ENCODE measurements around the gene KIF2A. TPM values are rescaled to one million over a fixed set of nuclear protein-coding genes. Genes with fewer than 3 reads are reported as not detected.

Gene KIF2A
- total and polyA plus RNA-seq, 9 of the 15 experiments (the other 6 are each of a cell fraction or from before 2014, with no cell fraction given) = 42.6 to 126 (median 77.6) TPM

- TF ChIP-seq MGA (IDR thresholded peaks at IDR 0.05) = peak; percentile 24; the same call in 1 of the 2 replicates
- no peak for TF ChIP-seq ASH1L (IDR thresholded peaks at IDR 0.05; ENCODE audit: borderline replicate concordance, low read depth, partially characterized antibody)
- TF ChIP-seq, protein P1, sequence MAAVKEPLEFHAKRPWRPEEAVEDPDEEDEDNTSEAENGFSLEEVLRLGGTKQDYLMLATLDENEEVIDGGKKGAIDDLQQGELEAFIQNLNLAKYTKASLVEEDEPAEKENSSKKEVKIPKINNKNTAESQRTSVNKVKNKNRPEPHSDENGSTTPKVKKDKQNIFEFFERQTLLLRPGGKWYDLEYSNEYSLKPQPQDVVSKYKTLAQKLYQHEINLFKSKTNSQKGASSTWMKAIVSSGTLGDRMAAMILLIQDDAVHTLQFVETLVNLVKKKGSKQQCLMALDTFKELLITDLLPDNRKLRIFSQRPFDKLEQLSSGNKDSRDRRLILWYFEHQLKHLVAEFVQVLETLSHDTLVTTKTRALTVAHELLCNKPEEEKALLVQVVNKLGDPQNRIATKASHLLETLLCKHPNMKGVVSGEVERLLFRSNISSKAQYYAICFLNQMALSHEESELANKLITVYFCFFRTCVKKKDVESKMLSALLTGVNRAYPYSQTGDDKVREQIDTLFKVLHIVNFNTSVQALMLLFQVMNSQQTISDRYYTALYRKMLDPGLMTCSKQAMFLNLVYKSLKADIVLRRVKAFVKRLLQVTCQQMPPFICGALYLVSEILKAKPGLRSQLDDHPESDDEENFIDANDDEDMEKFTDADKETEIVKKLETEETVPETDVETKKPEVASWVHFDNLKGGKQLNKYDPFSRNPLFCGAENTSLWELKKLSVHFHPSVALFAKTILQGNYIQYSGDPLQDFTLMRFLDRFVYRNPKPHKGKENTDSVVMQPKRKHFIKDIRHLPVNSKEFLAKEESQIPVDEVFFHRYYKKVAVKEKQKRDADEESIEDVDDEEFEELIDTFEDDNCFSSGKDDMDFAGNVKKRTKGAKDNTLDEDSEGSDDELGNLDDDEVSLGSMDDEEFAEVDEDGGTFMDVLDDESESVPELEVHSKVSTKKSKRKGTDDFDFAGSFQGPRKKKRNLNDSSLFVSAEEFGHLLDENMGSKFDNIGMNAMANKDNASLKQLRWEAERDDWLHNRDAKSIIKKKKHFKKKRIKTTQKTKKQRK (IDR thresholded peaks at IDR 0.05; ENCODE audit: borderline replicate concordance, low read depth, low read length) = no peak
- no peak for TF ChIP-seq ZEB2 (IDR thresholded peaks at IDR 0.05)
These were observed 34.1 kb upstream of the KIF2A start (continued) for GRCh38 chr5:62271870-62272269.
